H1 (cell line): ENCODE results near the gene ATG16L1. TPM values are rescaled to one million over a fixed set of nuclear protein-coding genes. Genes with fewer than 3 reads are reported as not detected.

Experiments used
- CTCF ChIA-PET: fragments of 300-600 bp; sonication (Branson Sonifier 250); formaldehyde crosslinking; loops from one replicate; lab custom pipeline; 2021; ENCODE audit not compliant: partially characterized antibody; lab: Charles Lee
- POLR2A ChIA-PET: fragments of 300-600 bp; sonication (Branson Sonifier 250); formaldehyde crosslinking; loops from one replicate; lab custom pipeline; 2021; ENCODE audit warnings: inconsistent platforms; ENCODE audit not compliant: partially characterized antibody; lab: Charles Lee
- DNase-seq, 2 experiments: peaks; one replicate each; pipeline versions ENCODE4 v3.0.0 to v3.0.0-alpha.2; 2010 to 2022; ENCODE audit warnings: low spot score in 2 of 2, low read depth in 1 of 2, mixed read lengths in 1 of 2
- FAIRE-seq: peaks from 2 replicates; lab custom pipeline; 2011; peaks lifted over from hg19 to GRCh38; lab: Jason Lieb, UNC
- H2AFZ ChIP-seq: 2 replicates; pipeline ENCODE4 v1.8.1; 2012; ENCODE audit warnings: low read length, inconsistent platforms
- H2AK5ac ChIP-seq: 2 replicates; pipeline ENCODE4 v1.6.1; 2013; ENCODE audit warnings: low read depth, low read length
- H2BK120ac ChIP-seq: replicated peaks from 2 replicates; pipeline ENCODE3; 2013; ENCODE audit warnings: low read depth, low read length, inconsistent platforms
- H2BK12ac ChIP-seq: 2 replicates; pipeline ENCODE4 v1.6.1; 2013; ENCODE audit warnings: low read depth, low read length
- H2BK15ac ChIP-seq: 2 replicates; pipeline ENCODE4 v1.6.1; 2013; ENCODE audit warnings: low read length
- H2BK20ac ChIP-seq: 2 replicates; pipeline ENCODE4 v1.6.1; 2013; ENCODE audit warnings: low read length
- H2BK5ac ChIP-seq: 2 replicates; pipeline ENCODE4 v1.6.1; 2013; ENCODE audit warnings: low read depth, low read length
- H3K14ac ChIP-seq: 2 replicates; pipeline ENCODE4 v1.6.1; 2013; ENCODE audit warnings: inconsistent platforms; ENCODE audit not compliant: insufficient read length
- H3K18ac ChIP-seq: 2 replicates; pipeline ENCODE4 v1.6.1; 2013; ENCODE audit warnings: low read length; ENCODE audit errors: extremely low read depth
- H3K23ac ChIP-seq: 2 replicates; pipeline ENCODE4 v1.6.1; 2013; ENCODE audit warnings: inconsistent platforms; ENCODE audit not compliant: insufficient read length
- H3K23me2 ChIP-seq: 2 replicates; pipeline ENCODE4 v1.6.1; 2013; ENCODE audit warnings: low read depth, low read length
- H3K27ac ChIP-seq: 2 replicates; pipeline ENCODE4 v1.6.1; 2011; ENCODE audit warnings: low read depth, low read length, inconsistent platforms
- H3K27me3 ChIP-seq, 4 experiments: replicated peaks in 1 of 4; 1 replicate in 1 of 4; 2 replicates in 3 of 4; pipeline versions ENCODE4 v1.6.1 to v1.8.1; 2011 to 2013; ENCODE audit warnings: low read length in 3 of 4, mild to moderate bottlenecking in 3 of 4, inconsistent platforms in 2 of 4, mixed read lengths in 2 of 4, moderate library complexity in 1 of 4; ENCODE audit not compliant: control insufficient read depth in 3 of 4, insufficient read depth in 3 of 4; ENCODE audit errors: extremely low read depth in 1 of 4
- H3K36me3 ChIP-seq, 4 experiments: 2 replicates each; pipeline versions ENCODE4 v1.6.1 to v1.8.1; 2011 to 2013; ENCODE audit warnings: mild to moderate bottlenecking in 4 of 4, low read length in 3 of 4, moderate library complexity in 2 of 4, control low read depth in 1 of 4, inconsistent platforms in 1 of 4; ENCODE audit not compliant: insufficient read depth in 4 of 4, control insufficient read depth in 2 of 4
- H3K4ac ChIP-seq: replicated peaks from 2 replicates; pipeline ENCODE3; 2013; ENCODE audit warnings: low read length, low read depth, mixed read lengths, inconsistent platforms; ENCODE audit not compliant: insufficient read length
- H3K4me1 ChIP-seq, 4 experiments: replicated peaks in 1 of 4; 1 replicate in 1 of 4; 2 replicates in 3 of 4; pipeline versions ENCODE4 v1.6.1 to v1.8.1; 2011 to 2013; ENCODE audit warnings: low read length in 3 of 4, inconsistent platforms in 2 of 4, mixed read lengths in 1 of 4; ENCODE audit not compliant: insufficient read depth in 4 of 4, control insufficient read depth in 3 of 4
- H3K4me2 ChIP-seq, 2 experiments: 2 replicates each; pipeline versions ENCODE4 v1.6.1 to v1.8.1; 2011 to 2013; ENCODE audit warnings: low read depth in 2 of 2, low read length in 2 of 2, control low read depth in 1 of 2, inconsistent platforms in 1 of 2, mild to moderate bottlenecking in 1 of 2; ENCODE audit not compliant: insufficient read depth in 1 of 2
- H3K4me3 ChIP-seq, 4 experiments: fragments of 200-600, 300-600 bp in 1 of 4; sonication (generic), shearing (Covaris generic), sonication (Bioruptor Twin) in 1 of 4; 2 replicates each; pipeline versions ENCODE4 v1.5.1 to v1.8.1; 2011 to 2016; ENCODE audit warnings: low read length in 4 of 4, low read depth in 3 of 4, control low read depth in 2 of 4, inconsistent platforms in 2 of 4, mild to moderate bottlenecking in 2 of 4, mixed read lengths in 1 of 4, moderate library complexity in 1 of 4; ENCODE audit not compliant: insufficient read depth in 2 of 4; ENCODE audit errors: extremely low read depth in 1 of 4
- H3K56ac ChIP-seq: replicated peaks from 2 replicates; pipeline ENCODE3; 2013; ENCODE audit warnings: low read depth, mild to moderate bottlenecking, mixed read lengths, low read length, inconsistent platforms; ENCODE audit not compliant: insufficient read length
- H3K79me1 ChIP-seq: 2 replicates; pipeline ENCODE4 v1.6.1; 2013; ENCODE audit warnings: low read depth, low read length, control low read depth
- H3K79me2 ChIP-seq, 2 experiments: 2 replicates each; pipeline versions ENCODE4 v1.6.1 to v1.8.1; 2012 to 2013; ENCODE audit warnings: low read length in 2 of 2, mild to moderate bottlenecking in 2 of 2, inconsistent platforms in 1 of 2; ENCODE audit not compliant: insufficient read depth in 2 of 2, control insufficient read depth in 1 of 2
- H3K9ac ChIP-seq, 4 experiments: replicated peaks in 1 of 4; 1 replicate in 1 of 4; 2 replicates in 3 of 4; pipeline versions ENCODE4 v1.6.1 to v1.8.1; 2011 to 2013; ENCODE audit warnings: low read depth in 3 of 4, low read length in 3 of 4, control low read depth in 2 of 4, mild to moderate bottlenecking in 2 of 4, moderate library complexity in 2 of 4, inconsistent platforms in 1 of 4; ENCODE audit errors: extremely low read depth in 1 of 4
- H3K9me3 ChIP-seq, 2 experiments: 2 replicates each; pipeline versions ENCODE4 v1.6.1 to v1.8.1; 2012 to 2013; ENCODE audit warnings: mild to moderate bottlenecking in 2 of 2, moderate library complexity in 2 of 2, control low read depth in 1 of 2, inconsistent platforms in 1 of 2, low read depth in 1 of 2, low read length in 1 of 2, mixed read lengths in 1 of 2; ENCODE audit not compliant: insufficient read depth in 2 of 2
- H4K20me1 ChIP-seq, 2 experiments: replicated peaks in 1 of 2; 2 replicates each; pipeline versions ENCODE3 to v1.8.1; 2011 to 2013; ENCODE audit warnings: inconsistent platforms in 2 of 2, low read length in 2 of 2, mild to moderate bottlenecking in 1 of 2; ENCODE audit not compliant: insufficient read depth in 2 of 2, control insufficient read depth in 1 of 2
- H4K5ac ChIP-seq: 2 replicates; pipeline ENCODE4 v1.6.1; 2013; ENCODE audit warnings: low read length, low read depth, mixed read lengths, inconsistent platforms; ENCODE audit not compliant: insufficient read length
- H4K8ac ChIP-seq: 2 replicates; pipeline ENCODE4 v1.8.0; 2013; ENCODE audit warnings: mild to moderate bottlenecking, moderate library complexity, low read length, inconsistent platforms; ENCODE audit not compliant: insufficient read depth; ENCODE audit errors: extremely low read depth
- H4K91ac ChIP-seq: replicated peaks from 2 replicates; pipeline ENCODE3; 2013; ENCODE audit warnings: low read length, mixed read lengths, inconsistent platforms; ENCODE audit not compliant: insufficient read length
- BCL11A ChIP-seq, 2 experiments: IDR thresholded peaks; one replicate each; pipeline ENCODE4 v1.6.1; 2011; ENCODE audit warnings: low read depth in 2 of 2, low read length in 2 of 2, mild to moderate bottlenecking in 2 of 2
- CTBP2 ChIP-seq: IDR thresholded peaks from 2 replicates; pipeline ENCODE4 v1.7.0; 2011; ENCODE audit warnings: borderline replicate concordance, mild to moderate bottlenecking, moderate library complexity, mixed read lengths, low read length; ENCODE audit not compliant: insufficient read depth, insufficient read length
- RFX5 ChIP-seq: IDR thresholded peaks from 2 replicates; pipeline ENCODE4 v1.6.1; 2011; ENCODE audit warnings: low read depth, low read length, improper control_type of control experiment, borderline replicate concordance
- RXRA ChIP-seq: IDR thresholded peaks from 2 replicates; pipeline ENCODE4 v1.6.1; 2011; ENCODE audit warnings: low read depth, mild to moderate bottlenecking, low read length, moderate library complexity; ENCODE audit not compliant: insufficient read depth
- SAP30 ChIP-seq: fragments of 300-600 bp; sonication (generic); IDR thresholded peaks from 2 replicates; pipeline ENCODE4 v1.7.1; 2012; ENCODE audit warnings: low read length, moderate library complexity, mild to moderate bottlenecking, inconsistent platforms; ENCODE audit not compliant: insufficient read depth, insufficient replicate concordance
- SIX5 ChIP-seq: IDR thresholded peaks from 2 replicates; pipeline ENCODE4 v1.6.1; 2011; ENCODE audit warnings: mild to moderate bottlenecking, low read depth, low read length
- SP1 ChIP-seq: IDR thresholded peaks from 2 replicates; pipeline ENCODE4 v1.6.1; 2011; ENCODE audit warnings: low read depth, low read length
- TBP ChIP-seq: IDR thresholded peaks from 2 replicates; pipeline ENCODE4 v1.6.1; 2011; ENCODE audit warnings: low read depth, low read length, improper control_type of control experiment
- TEAD4 ChIP-seq: IDR thresholded peaks from 2 replicates; pipeline ENCODE4 v1.6.1; 2012; ENCODE audit warnings: low read depth, low read length, inconsistent platforms, mixed read lengths
- YY1 ChIP-seq: IDR thresholded peaks from 2 replicates; pipeline ENCODE4 v1.6.1; 2011; ENCODE audit warnings: low read depth, mild to moderate bottlenecking, low read length
- WGBS, 2 experiments: shearing (Covaris generic) in 1 of 2; methylation state at CpG; one replicate each; pipeline versions ENCODE4 v1.1.6 to v1.1.7; 2013 to 2015; ENCODE audit warnings: low lambda C conversion rate in 2 of 2, mixed read lengths in 2 of 2, inconsistent platforms in 1 of 2, low coverage in 1 of 2, missing lambda C conversion rate in 1 of 2; ENCODE audit not compliant: insufficient replicate concordance in 2 of 2, insufficient coverage in 1 of 2, insufficient read length in 1 of 2; ENCODE audit errors: extremely low coverage in 1 of 2, missing lambda C conversion rate in 1 of 2; 5-methylcytosine and 5-hydroxymethylcytosine counted together
- polyA plus RNA-seq, 7 experiments: library from polyadenylated mRNA; depleted of rRNA in 3 of 7; stranded (reverse) in 5 of 7; unstranded in 2 of 7; fragments of >200 nt in 5 of 7; fragments of 200-250 nt in 2 of 7; gene quantifications; 1 replicate in 5 of 7; 2 replicates in 1 of 7; 4 replicates in 1 of 7; pipeline versions ENCODE4 v1.2.1 to v1.2.3, GENCODE V29; 2011 to 2013; ENCODE audit warnings: missing spikeins in 2 of 7, mixed read lengths in 2 of 7
- total RNA-seq: library from RNA; stranded (reverse); fragmentation: NEBNext Ultra II Directional; extraction: Animal tissue kit (Norgen Biotek cat#: 25700); gene quantifications from 2 replicates; pipeline ENCODE4 v1.2.1, GENCODE V29; 2021

The ATG16L1 gene
- total and polyA plus RNA-seq, 2 of the 8 experiments (the other 6 are each of a cell fraction or from before 2014, with no cell fraction given) = 18.3 to 31.0 TPM

DNA sequence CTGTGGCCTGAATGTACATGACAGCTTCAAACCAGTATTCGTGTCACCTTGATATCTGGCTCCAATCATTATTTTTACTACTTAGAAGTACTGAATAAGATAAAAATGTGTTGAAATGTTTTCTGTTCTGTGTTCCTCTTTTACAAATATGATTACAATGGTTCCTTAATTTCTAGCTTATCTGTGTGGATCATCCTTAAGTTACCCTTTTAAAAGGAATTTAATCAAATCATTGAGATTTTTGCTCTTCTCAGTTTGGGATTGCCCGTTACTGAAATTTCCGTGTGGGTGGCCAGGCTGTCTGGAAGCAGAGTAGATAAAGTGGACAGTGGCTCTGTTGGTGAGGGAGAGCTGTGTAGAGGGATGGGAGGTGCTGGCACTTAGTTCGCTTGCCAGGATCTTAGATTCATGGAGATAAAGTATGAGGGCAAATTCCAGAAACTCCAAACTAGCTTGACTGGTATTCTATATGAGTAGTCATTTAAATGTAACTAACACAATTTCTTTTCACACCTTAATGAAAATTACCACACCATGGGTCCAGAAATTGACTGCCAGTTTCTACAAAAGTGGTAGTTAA, 28.7 kb downstream of the ATG16L1 start:
- WGBS, 2 experiments = 90% methylated on average over 4 of the region's 4 CpGs; no CpG with 5 or more reads in 1 of the 2 experiments
- no peaks in the 10 kb centered on the region for H3K79me2 ChIP-seq
- no peaks in the 10 kb centered on the region for H3K79me1 ChIP-seq
- no peak overlapping the region for H2BK120ac ChIP-seq
- peaks cover 0 to 5% of the 10 kb centered on the region in 2 experiments for H4K20me1 ChIP-seq
- H3K9ac ChIP-seq = no peak overlapping the region
- no peak overlapping the region for H3K27ac ChIP-seq
- H3K14ac ChIP-seq = no peak overlapping the region
- H2BK12ac ChIP-seq = no peak overlapping the region
- no peak overlapping the region for H2BK15ac ChIP-seq
- no peak overlapping the region for H4K91ac ChIP-seq
- no peaks in the 10 kb centered on the region for H3K23me2 ChIP-seq
- no peak overlapping the region for H3K4me2 ChIP-seq
- no peaks in the 10 kb centered on the region for H3K27me3 ChIP-seq
- FAIRE-seq = no peak
- no peak for DNase-seq
- H4K5ac ChIP-seq = no peak overlapping the region
- H2BK20ac ChIP-seq = no peak overlapping the region
- no peak overlapping the region for H4K8ac ChIP-seq
- H3K9me3 ChIP-seq = no peaks in the 10 kb centered on the region
- ChIA-PET POLR2A (interaction anchor here (2.5 kb wide), 1 partner anchor 9 kb away, joined by 9 read pairs; no protein-coding TSS in a partner anchor), CTCF (interaction anchor here (0.6 to 0.8 kb wide), 2 partner anchors 12 to 14 kb away, joined by 3 read pairs; no protein-coding TSS in a partner anchor)
- no peak overlapping the region for H3K18ac ChIP-seq
- no peak overlapping the region for H2AK5ac ChIP-seq
- H2BK5ac ChIP-seq = no peak overlapping the region
- H3K4me1 ChIP-seq = no peaks in the 10 kb centered on the region
- no peak overlapping the region for H3K56ac ChIP-seq
- no peak overlapping the region for H3K4ac ChIP-seq
- H2AFZ ChIP-seq = no peak overlapping the region
- TF ChIP-seq RXRA (no peak), TEAD4 (no peak), SP1 (no peak), TBP (no peak), SAP30 (no peak), YY1 (no peak), CTBP2 (no peak), BCL11A (IDR thresholded peaks at IDR 0.05; ENCODE audit: low read depth in 2 of 2, low read length in 2 of 2) (no peak), SIX5 (no peak), RFX5 (no peak)
- no peak overlapping the region for H3K23ac ChIP-seq
- no peak overlapping the region for H3K4me3 ChIP-seq
- H3K36me3 ChIP-seq = peaks cover 23 to 83% (median 64%) of the 10 kb centered on the region in 4 experiments
